Activated T-cell treated with anti-CD3 and anti-CD28 coated beads for 48 hours (primary cell): Measurements from ENCODE around the gene RAD51B.

Source experiments
- DNase-seq: peaks from one replicate; pipeline ENCODE4 v3.0.0-alpha.2; 2020; ENCODE audit warnings: low read depth

The RAD51B gene

GRCh38 chr14:68148276-68148675 lies 328.7 kb downstream of the RAD51B start:
- DNase-seq = no peak

DNA sequence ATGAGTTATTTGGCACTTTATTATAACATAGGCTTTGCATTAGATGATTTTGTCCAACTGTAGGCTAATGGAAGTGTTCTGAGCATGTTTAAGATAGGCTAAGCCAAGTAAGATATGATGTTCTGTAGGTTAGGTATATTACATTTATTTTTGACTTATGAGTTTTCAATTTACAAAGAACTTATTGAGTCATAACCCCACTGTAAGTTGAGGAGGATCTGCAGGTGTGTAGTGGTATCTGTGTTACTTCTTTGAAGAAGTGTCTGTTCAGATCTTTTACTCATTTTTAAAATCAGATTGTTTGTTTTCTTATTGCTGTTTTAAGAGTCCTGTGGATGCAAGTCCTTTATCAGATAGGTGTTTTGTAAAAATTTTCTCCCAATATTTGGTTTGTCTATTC lies 329.2 kb downstream of the RAD51B start:
- no peak for DNase-seq

DNA sequence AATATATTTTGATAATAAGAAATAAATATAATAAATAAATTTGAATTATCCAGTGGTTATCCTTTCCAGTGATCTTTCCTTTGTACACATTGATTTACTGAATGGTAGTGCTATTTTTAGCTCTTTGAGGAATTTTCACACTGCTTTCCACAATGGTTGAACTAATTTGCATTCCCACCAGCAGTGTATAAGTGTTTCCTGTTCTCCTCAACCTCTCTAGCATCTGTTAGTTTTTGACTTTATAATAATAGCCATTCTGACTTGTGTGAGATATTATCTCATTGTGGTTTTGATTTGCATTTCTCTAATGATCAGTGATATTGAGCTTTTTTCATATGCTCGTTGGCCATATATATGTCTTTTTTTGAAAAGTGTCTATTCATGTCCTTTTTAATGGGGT lies 333.7 kb downstream of the RAD51B start:
- no peak for DNase-seq

DNA sequence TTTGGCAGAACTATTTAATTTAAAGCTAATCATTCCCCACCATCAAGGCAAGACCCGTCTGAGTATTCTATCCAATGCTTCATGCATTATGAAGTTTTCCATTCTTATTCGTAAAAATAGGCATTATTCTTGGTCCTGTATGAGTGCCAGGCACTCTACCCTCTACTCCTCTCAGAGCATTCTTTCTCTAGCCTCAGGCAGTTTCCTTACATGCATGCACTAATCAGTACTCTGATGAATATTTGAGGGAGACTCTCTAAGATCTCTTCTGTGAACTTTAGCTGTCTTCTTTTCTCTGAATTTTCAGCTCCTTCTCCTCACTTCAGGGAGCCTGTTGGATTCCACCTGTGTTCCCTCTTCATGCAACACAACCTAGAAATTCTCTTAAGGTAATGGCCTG lies 334.7 kb downstream of the RAD51B start:
- no peak for DNase-seq

- no peak for DNase-seq
Observed at GRCh38 chr14:68157971-68158371, 338.4 kb downstream of the RAD51B start.

- no peak for DNase-seq
Observed at GRCh38 chr14:68158640-68159039, 339.1 kb downstream of the RAD51B start.

- no peak for DNase-seq
Observed at GRCh38 chr14:68159701-68160633, 340.4 kb downstream of the RAD51B start.

GRCh38 chr14:68160779-68161546 lies 341.4 kb downstream of the RAD51B start:
- DNase-seq = no peak

DNA sequence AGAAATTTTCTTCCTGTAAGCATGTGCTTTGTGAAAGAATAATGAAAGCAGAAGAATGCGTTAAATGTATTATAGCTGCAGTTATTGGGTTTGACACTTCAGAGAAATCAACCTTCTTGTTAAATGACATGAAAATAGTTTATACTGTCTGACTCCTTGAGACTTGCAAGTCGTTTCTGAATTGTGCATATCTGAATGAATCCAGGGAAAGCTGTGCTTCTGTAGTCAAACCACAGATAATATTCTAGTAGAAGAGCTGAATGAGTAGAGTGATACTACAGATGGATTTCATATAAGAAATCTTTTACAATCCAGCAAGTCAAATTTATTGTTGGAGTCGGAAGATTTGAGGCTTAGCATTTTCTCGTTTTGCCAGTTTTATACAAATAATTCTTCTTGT lies 343.3 kb downstream of the RAD51B start:
- no peak for DNase-seq

DNA sequence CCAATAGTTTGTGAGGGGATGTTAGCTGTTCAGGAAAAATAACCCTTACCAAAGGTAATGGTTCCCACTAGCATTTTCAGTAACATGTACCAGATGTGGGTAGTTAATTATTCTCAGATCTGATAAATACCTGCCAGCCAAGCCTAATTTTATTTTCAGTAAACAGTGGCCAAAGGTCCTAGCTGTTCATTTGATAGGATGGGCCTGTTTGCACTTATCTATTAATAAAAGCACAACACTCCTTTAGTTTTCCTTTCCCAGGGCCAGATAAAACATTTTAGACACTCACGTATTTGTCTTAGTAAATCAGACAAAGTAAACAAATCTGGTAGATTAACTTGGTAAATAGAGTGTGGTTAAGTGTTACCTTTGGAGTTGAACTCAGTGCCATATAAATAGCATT lies 345.1 kb downstream of the RAD51B start:
- no peak for DNase-seq

GRCh38 chr14:68165274-68165843 lies 345.8 kb downstream of the RAD51B start:
- DNase-seq = no peak

DNA sequence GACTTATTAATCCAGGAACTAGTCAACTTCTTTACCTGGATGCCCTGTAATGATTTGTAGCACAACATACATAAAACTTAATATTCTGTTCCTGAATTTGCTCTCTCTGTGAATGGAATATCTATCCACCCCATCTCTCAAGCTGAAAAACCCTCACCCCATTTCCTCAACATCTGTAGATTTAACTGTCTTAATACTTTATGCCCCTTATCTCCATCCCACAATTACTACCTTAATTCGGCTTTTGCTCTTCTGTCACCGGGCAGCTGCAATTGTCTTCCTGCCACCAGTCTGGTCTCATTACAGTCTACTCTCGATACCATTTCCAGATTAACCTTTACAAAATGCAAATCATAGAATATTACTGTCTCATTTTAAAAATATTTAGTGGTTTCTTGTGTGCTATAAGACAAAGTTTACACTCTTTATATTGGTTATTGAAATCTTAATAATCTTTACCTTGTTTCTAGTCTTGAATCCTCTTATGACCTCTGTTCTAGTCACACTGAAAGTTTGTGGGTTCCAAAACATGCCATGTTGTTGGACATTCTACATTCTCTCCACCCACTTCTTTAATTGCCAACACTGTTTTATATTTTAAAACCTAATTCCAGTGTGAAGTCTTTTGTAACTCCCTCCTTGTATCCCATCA lies 347.3 kb downstream of the RAD51B start:
- no peak for DNase-seq

DNA sequence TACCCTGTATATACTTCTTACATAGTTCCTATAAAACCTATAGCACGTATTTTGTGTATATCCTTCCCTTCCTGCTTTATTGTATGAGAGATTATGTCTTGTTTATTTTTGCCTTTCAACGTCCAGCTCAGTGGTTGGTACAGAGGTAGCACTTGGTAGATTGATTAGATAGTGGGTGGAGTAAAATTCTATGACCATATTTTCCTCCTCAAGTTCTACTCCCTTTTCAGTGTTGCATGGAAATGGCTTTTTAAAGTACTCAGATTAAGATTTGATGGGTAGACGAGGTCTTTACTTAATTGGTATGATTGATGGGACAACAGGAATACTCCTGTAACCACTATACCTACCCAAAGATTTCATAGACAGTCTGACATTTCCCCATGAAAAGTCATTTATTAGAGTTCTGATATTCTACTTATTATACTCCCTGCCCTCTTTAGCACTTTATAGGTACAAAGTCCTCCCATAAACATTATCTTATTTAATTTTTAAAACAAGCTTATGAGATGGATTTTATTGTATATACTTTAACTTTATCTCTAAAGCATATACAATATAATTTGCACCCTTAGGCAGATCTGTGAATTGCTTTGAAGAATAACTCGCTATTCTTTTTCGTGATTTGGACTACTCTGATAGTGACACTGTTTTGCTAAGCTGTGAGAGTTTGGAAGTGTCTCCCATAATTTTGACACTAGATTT lies 348.0 kb downstream of the RAD51B start:
- no peak for DNase-seq

DNA sequence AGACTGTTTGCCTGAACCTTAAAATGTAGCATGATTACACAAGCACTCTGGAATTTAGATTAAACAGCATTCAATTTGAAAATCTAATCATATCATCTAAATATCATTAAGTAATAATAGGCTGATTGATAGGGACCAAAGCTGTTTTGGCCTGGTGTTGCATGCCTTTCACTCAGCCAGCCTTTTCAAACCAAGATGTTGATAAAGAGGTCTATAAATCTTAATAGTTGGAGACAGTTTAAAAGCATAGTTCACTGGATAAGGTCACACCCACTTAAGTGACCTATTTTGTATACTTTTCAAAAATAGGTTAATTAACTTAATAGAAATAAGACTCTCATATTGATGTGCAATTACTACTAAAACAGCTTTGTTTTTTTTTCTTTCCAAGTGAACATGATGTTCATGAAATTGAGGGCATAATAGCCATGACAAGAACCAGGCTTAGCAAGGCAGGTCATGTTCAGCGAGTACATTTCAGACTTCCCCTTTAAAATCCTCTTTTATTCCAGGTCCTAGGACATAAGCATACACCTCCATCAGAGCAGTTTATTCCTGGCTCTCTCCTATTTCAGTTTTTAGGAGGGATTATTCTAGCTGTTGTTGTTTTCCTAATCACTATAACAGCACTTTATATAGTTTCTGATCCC lies 349.0 kb downstream of the RAD51B start:
- no peak for DNase-seq

GRCh38 chr14:68172216-68172615 lies 352.6 kb downstream of the RAD51B start:
- DNase-seq = no peak

- no peak for DNase-seq
Observed at GRCh38 chr14:68172627-68173026, 353.0 kb downstream of the RAD51B start.

DNA sequence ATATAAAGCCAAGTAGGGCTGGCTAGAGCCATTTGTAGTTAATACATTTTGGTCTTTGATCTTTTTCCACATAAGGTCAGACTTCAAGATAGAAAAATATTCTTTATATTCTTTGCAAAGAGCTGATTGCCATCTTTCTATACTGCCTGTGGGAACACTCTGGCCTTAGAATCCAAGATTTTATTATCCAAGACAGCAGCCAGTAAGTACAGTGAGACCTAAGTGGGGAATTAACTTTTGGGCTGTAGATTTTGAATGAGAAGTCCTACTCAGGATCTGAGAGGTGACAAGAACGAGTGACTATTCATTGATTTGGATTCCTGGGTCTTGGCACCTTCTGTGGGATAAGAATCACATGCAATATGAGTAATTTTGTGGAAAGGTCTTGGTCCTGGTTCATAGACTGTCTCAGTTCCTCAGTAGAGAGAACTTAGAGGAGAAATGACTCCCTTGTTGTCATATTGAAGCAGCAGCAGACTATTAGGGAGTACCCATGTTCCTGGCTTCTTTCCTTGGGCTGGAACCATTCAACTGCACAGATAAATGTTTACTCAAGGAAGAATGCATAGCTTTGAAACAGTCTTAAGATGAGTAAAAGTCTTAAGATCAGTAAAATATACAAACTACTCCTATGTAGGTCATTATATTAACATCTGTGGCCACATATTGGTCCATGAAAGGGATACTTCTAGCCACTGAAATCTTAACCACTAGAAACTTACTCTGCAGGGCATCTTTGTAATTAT lies 353.8 kb downstream of the RAD51B start:
- no peak for DNase-seq

DNA sequence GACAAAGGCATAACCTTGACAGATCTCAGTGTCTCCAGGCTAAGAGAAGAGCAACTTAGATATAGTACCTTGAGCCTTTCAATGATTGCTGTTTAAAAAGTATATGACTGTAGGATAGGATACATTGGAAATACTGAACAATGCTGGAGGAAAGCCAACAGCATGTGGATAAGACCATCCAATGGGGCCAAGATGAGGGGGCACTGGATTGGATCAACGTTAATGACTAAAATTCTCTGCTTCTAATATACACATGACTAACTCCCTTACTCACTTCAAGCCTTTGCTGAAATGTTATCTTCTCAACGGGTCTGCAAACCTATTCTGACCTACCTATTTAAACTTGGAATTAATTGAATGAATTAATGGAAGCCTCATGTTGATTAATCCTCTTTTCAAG lies 354.9 kb downstream of the RAD51B start:
- DNase-seq = no peak

DNA sequence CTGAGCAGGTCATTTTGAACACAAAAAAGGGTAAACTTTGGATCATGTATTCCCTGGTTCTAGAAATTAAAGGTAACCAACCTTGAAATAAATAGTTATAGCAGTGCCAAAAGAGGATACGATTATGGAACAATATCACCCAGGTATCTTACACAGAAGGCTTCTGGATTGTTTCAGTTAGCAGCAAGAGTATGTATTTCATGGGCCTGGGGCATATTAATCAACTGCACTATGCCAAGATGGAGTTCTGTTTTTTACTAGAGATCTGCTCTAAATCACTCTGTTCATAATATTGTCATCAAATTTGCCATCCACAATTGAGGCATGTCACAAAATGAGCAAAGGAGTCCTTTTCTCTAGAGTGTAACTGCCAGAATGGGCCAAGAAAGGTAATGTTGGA lies 357.1 kb downstream of the RAD51B start:
- no peak for DNase-seq

- DNase-seq = no peak
Observed at GRCh38 chr14:68177728-68178127, 358.1 kb downstream of the RAD51B start.

- no peak for DNase-seq
Observed at GRCh38 chr14:68178282-68178681, 358.7 kb downstream of the RAD51B start.
